HepG2 (cell line): ENCODE measurements around the gene UBE3B. TPM values are rescaled to one million over a fixed set of nuclear protein-coding genes. Genes with fewer than 3 reads are reported as not detected.
A peak's percentile ranks its signal among the peaks of the same experiment; 100 is the strongest.

Source experiments
- ARID2 ChIP-seq: sonication (generic); formaldehyde crosslinking; IDR thresholded peaks from 2 replicates; pipeline ENCODE4 v1.8.1; 2022; ENCODE audit warnings: mild to moderate bottlenecking, missing genetic modification reagents, borderline replicate concordance
- ARNT2 ChIP-seq: sonication (generic); formaldehyde crosslinking; IDR thresholded peaks from 2 replicates; pipeline ENCODE4 v1.8.0; 2022; ENCODE audit warnings: mild to moderate bottlenecking, low read depth, missing genetic modification reagents, moderate library complexity
- FOXK2 ChIP-seq: fragments of 450-650 bp; IDR thresholded peaks from 2 replicates; pipeline ENCODE4 v1.6.1; 2016
- HMGA1 ChIP-seq: sonication (generic); formaldehyde crosslinking; conservative IDR thresholded peaks from 2 replicates; pipeline ENCODE4 v1.4.0; 2020; ENCODE audit warnings: missing genetic modification reagents
- NR3C1 ChIP-seq: sonication (generic); formaldehyde crosslinking; IDR thresholded peaks from 2 replicates; pipeline ENCODE4 v1.4.0; 2020; ENCODE audit warnings: missing genetic modification reagents
- PAX8 ChIP-seq: sonication (generic); formaldehyde crosslinking; IDR thresholded peaks from 2 replicates; pipeline ENCODE4 v1.8.0; 2022; ENCODE audit warnings: mild to moderate bottlenecking, missing genetic modification reagents, borderline replicate concordance
- SALL2 ChIP-seq: sonication (generic); formaldehyde crosslinking; IDR thresholded peaks from 2 replicates; pipeline ENCODE4 v1.8.1; 2023; ENCODE audit warnings: mild to moderate bottlenecking, missing genetic modification reagents, inconsistent platforms
- SCMH1 ChIP-seq: sonication (generic); formaldehyde crosslinking; IDR thresholded peaks from 2 replicates; pipeline ENCODE4 v1.9.0; 2021; ENCODE audit warnings: missing genetic modification reagents, mild to moderate bottlenecking, borderline replicate concordance
- SMYD3 ChIP-seq: sonication (generic); formaldehyde crosslinking; IDR thresholded peaks from 2 replicates; pipeline ENCODE4 v1.8.1; 2023; ENCODE audit warnings: mild to moderate bottlenecking, missing genetic modification reagents
- SP1 ChIP-seq, 2 experiments: fragments of 450-650 bp in 1 of 2; sonication (generic) in 1 of 2; formaldehyde crosslinking in 1 of 2; IDR thresholded peaks; 2 replicates each; pipeline versions ENCODE4 v1.4.0 to v1.6.1; 2016 to 2020; ENCODE audit warnings: missing genetic modification reagents in 1 of 2
- SP2 ChIP-seq: sonication (generic); formaldehyde crosslinking; IDR thresholded peaks from 2 replicates; pipeline ENCODE4 v1.5.1; 2020; ENCODE audit warnings: mild to moderate bottlenecking, missing genetic modification reagents
- ZFP90 ChIP-seq: sonication (generic); formaldehyde crosslinking; IDR thresholded peaks from 2 replicates; pipeline ENCODE4 v1.8.0; 2022; ENCODE audit warnings: missing genetic modification reagents, mild to moderate bottlenecking, inconsistent platforms, borderline replicate concordance
- ZNF205 ChIP-seq: IDR thresholded peaks from 2 replicates; pipeline ENCODE4 v1.6.1; 2018; ENCODE audit warnings: missing biosample characterization, missing genetic modification reagents
- ZNF430 ChIP-seq: sonication (generic); formaldehyde crosslinking; IDR thresholded peaks from 2 replicates; pipeline ENCODE4 v1.9.0; 2021; ENCODE audit warnings: mild to moderate bottlenecking, missing genetic modification reagents
- ZNF562 ChIP-seq: sonication (generic); formaldehyde crosslinking; IDR thresholded peaks from 2 replicates; pipeline ENCODE4 v1.8.0; 2022; ENCODE audit warnings: missing genetic modification reagents, borderline replicate concordance
- ZNF672 ChIP-seq: sonication (generic); formaldehyde crosslinking; IDR thresholded peaks from 2 replicates; pipeline ENCODE4 v1.8.1; 2022; ENCODE audit warnings: missing genetic modification reagents
- ZNF891 ChIP-seq: sonication (generic); formaldehyde crosslinking; IDR thresholded peaks from 2 replicates; pipeline ENCODE4 v1.5.0; 2020; ENCODE audit warnings: mild to moderate bottlenecking, missing genetic modification reagents
- polyA plus RNA-seq, 8 experiments: library from polyadenylated mRNA; depleted of rRNA in 3 of 8; stranded (reverse) in 7 of 8; unstranded in 1 of 8; fragments of >200 nt; fragmentation: Illumina TruSeq in 4 of 8; extraction: Trizol in 4 of 8; gene quantifications; 2 replicates each; pipeline versions ENCODE4 v1.2.1 to v1.2.3, GENCODE V29; 2011 to 2016; ENCODE audit warnings: low read depth in 4 of 8, missing spikeins in 1 of 8, mixed read lengths in 1 of 8; ENCODE audit not compliant: insufficient read depth in 1 of 8
- total RNA-seq, 5 experiments: library from RNA; depleted of rRNA; stranded (reverse); fragments of >200 nt; fragmentation: Illumina TruSeq; extraction: Trizol; gene quantifications; 2 replicates each; pipeline ENCODE4 v1.2.3, GENCODE V29; 2016; ENCODE audit warnings: low read depth in 1 of 5
- TF ChIP-seq, protein P1 (sequence below): sonication (generic); formaldehyde crosslinking; IDR thresholded peaks from 2 replicates; pipeline ENCODE4 v1.9.0; 2021; ENCODE audit warnings: mild to moderate bottlenecking, missing genetic modification reagents
- TF ChIP-seq, protein P2 (sequence below): sonication (generic); formaldehyde crosslinking; IDR thresholded peaks from 2 replicates; pipeline ENCODE4 v1.5.0; 2020; ENCODE audit warnings: mild to moderate bottlenecking, missing genetic modification reagents

The UBE3B gene
- total and polyA plus RNA-seq, 2 of the 13 experiments (the other 11 are each of a cell fraction or from before 2014, with no cell fraction given): 22.7 to 25.3 TPM

DNA sequence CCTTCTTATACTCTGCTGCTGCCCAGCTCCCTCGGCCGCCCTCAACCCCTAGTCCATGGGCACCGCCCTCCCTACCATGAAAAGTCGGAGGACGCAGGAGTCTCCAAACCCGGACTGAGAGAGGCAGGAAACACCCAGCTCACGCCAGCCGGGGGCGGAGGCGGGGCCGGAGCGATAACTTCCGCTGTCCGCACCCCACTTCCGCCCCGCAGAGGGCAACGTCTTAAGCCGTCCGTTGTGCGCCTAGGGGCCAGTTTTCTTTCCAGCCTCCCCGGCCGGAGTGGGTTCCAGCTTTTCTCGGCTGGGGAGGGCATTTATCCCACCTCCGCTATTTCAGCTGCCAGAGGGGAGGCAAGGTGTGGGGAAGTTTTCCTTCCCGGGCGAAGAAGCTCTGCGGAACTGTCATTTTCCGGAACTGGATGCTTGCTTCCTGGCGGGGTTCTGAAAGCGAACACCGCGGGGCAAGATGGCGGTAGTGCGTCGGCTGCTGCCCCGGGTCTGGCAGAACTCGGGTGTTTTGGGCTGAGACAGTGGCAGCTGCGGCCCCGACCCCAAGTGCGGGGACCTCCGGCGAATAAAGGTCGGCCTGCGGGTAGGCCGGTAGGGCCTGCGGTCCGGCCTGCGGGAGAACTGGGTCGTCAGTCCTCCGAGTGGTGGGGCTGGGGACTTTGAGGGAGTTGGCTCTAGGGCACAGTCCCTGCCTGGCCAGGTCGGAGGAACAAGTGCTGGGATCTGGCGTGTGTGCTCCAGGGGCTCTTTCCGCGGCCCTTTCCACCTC lies at the start of gene UBE3B, which contains the start of gene KCTD10 (continued):
- no peak; the same call in 1 of the 2 replicates for TF ChIP-seq FOXK2
- TF ChIP-seq SP1 (IDR thresholded peaks at IDR 0.05): no peak
- no peak for TF ChIP-seq SP1 (CRISPR knock-in tag; IDR thresholded peaks at IDR 0.05)
- TF ChIP-seq ZNF562 (CRISPR knock-in tag): no peak
- TF ChIP-seq, protein P1, sequence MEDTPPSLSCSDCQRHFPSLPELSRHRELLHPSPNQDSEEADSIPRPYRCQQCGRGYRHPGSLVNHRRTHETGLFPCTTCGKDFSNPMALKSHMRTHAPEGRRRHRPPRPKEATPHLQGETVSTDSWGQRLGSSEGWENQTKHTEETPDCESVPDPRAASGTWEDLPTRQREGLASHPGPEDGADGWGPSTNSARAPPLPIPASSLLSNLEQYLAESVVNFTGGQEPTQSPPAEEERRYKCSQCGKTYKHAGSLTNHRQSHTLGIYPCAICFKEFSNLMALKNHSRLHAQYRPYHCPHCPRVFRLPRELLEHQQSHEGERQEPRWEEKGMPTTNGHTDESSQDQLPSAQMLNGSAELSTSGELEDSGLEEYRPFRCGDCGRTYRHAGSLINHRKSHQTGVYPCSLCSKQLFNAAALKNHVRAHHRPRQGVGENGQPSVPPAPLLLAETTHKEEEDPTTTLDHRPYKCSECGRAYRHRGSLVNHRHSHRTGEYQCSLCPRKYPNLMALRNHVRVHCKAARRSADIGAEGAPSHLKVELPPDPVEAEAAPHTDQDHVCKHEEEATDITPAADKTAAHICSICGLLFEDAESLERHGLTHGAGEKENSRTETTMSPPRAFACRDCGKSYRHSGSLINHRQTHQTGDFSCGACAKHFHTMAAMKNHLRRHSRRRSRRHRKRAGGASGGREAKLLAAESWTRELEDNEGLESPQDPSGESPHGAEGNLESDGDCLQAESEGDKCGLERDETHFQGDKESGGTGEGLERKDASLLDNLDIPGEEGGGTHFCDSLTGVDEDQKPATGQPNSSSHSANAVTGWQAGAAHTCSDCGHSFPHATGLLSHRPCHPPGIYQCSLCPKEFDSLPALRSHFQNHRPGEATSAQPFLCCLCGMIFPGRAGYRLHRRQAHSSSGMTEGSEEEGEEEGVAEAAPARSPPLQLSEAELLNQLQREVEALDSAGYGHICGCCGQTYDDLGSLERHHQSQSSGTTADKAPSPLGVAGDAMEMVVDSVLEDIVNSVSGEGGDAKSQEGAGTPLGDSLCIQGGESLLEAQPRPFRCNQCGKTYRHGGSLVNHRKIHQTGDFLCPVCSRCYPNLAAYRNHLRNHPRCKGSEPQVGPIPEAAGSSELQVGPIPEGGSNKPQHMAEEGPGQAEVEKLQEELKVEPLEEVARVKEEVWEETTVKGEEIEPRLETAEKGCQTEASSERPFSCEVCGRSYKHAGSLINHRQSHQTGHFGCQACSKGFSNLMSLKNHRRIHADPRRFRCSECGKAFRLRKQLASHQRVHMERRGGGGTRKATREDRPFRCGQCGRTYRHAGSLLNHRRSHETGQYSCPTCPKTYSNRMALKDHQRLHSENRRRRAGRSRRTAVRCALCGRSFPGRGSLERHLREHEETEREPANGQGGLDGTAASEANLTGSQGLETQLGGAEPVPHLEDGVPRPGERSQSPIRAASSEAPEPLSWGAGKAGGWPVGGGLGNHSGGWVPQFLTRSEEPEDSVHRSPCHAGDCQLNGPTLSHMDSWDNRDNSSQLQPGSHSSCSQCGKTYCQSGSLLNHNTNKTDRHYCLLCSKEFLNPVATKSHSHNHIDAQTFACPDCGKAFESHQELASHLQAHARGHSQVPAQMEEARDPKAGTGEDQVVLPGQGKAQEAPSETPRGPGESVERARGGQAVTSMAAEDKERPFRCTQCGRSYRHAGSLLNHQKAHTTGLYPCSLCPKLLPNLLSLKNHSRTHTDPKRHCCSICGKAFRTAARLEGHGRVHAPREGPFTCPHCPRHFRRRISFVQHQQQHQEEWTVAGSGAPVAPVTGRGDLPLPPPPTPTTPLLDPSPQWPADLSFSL (CRISPR knock-in tag): no peak
- TF ChIP-seq SP2 (CRISPR knock-in tag): no peak
- TF ChIP-seq SALL2 (CRISPR knock-in tag): peak; percentile 81
- TF ChIP-seq ZNF672: no peak; the same call in 1 of the 2 replicates
- TF ChIP-seq, protein P2, sequence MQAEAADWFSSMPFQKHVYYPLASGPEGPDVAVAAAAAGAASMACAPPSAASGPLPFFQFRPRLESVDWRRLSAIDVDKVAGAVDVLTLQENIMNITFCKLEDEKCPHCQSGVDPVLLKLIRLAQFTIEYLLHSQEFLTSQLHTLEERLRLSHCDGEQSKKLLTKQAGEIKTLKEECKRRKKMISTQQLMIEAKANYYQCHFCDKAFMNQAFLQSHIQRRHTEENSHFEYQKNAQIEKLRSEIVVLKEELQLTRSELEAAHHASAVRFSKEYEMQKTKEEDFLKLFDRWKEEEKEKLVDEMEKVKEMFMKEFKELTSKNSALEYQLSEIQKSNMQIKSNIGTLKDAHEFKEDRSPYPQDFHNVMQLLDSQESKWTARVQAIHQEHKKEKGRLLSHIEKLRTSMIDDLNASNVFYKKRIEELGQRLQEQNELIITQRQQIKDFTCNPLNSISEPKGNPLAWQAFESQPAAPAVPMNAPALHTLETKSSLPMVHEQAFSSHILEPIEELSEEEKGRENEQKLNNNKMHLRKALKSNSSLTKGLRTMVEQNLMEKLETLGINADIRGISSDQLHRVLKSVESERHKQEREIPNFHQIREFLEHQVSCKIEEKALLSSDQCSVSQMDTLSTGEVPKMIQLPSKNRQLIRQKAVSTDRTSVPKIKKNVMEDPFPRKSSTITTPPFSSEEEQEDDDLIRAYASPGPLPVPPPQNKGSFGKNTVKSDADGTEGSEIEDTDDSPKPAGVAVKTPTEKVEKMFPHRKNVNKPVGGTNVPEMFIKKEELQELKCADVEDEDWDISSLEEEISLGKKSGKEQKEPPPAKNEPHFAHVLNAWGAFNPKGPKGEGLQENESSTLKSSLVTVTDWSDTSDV: no peak
- 0 out of 2 replicates have a peak, but pooled peaks have one; percentile 44 for TF ChIP-seq SMYD3 (CRISPR knock-in tag)
- no peak; the same call in 1 of the 2 replicates for TF ChIP-seq ZFP90
- TF ChIP-seq ZNF205 (CRISPR knock-in tag): 0 out of 2 replicates have a peak, but pooled peaks have one; percentile 25
- TF ChIP-seq ZNF430: no peak
- TF ChIP-seq ARID2: no peak
- TF ChIP-seq ARNT2: peak; percentile 64; the same call in 1 of the 2 replicates
- no peak for TF ChIP-seq HMGA1
- TF ChIP-seq PAX8 (CRISPR knock-in tag): no peak; the same call in 1 of the 2 replicates
- no peak for TF ChIP-seq SCMH1
- TF ChIP-seq ZNF891 (CRISPR knock-in tag): peak; percentile 72
- no peak for TF ChIP-seq NR3C1
